ENCODE results near the gene JAM2.

The JAM2 gene

GRCh38 chr21:25717491-25718147 lies 78.6 kb downstream of the JAM2 start:
- TF ChIP-seq NFIC (IDR thresholded peaks at IDR 0.05) (peak; percentile 34; the same call in 1 of the 2 replicates), YY1 (IDR thresholded peaks at IDR 0.05; ENCODE audit: low read depth) (no peak)

- TF ChIP-seq EGR1 (IDR thresholded peaks at IDR 0.05) (no peak), CEBPB (IDR thresholded peaks at IDR 0.05) (no peak), RAD21 (IDR thresholded peaks at IDR 0.05; ENCODE audit: low read depth) (no peak), TEAD4 (IDR thresholded peaks at IDR 0.05) (no peak), CREB1 (IDR thresholded peaks at IDR 0.05; ENCODE audit: low read depth) (no peak), REST (IDR thresholded peaks at IDR 0.05; ENCODE audit: low read depth) (no peak)
Measured at GRCh38 chr21:25721987-25722386, 82.9 kb downstream of the JAM2 start.

- TF ChIP-seq EP300 (IDR thresholded peaks at IDR 0.05; ENCODE audit: borderline replicate concordance) = no peak
Measured at GRCh38 chr21:25722631-25723030, 83.6 kb downstream of the JAM2 start.

GRCh38 chr21:25732091-25732760 lies 93.2 kb downstream of the JAM2 start:
- TF ChIP-seq FOXM1 (IDR thresholded peaks at IDR 0.05; ENCODE audit: borderline replicate concordance, low read depth) (no peak), TCF12 (IDR thresholded peaks at IDR 0.05; ENCODE audit: low read depth) (no peak), EGR1 (IDR thresholded peaks at IDR 0.05) (no peak), TEAD4 (IDR thresholded peaks at IDR 0.05) (no peak)

- TF ChIP-seq TCF12 (IDR thresholded peaks at IDR 0.05; ENCODE audit: low read depth) = no peak
- no peak for TF ChIP-seq FOXM1 (IDR thresholded peaks at IDR 0.05; ENCODE audit: borderline replicate concordance, low read depth)
- TF ChIP-seq NFIC (IDR thresholded peaks at IDR 0.05) = no peak
- no peak for TF ChIP-seq RAD21 (IDR thresholded peaks at IDR 0.05; ENCODE audit: low read depth)
Measured at GRCh38 chr21:25733859-25734653, 95.0 kb downstream of the JAM2 start.

- TF ChIP-seq TAF1 (IDR thresholded peaks at IDR 0.05; ENCODE audit: low read depth) (peak; percentile 80; the same call in 1 of the 2 replicates), FOXM1 (IDR thresholded peaks at IDR 0.05; ENCODE audit: borderline replicate concordance, low read depth) (no peak)
Measured at GRCh38 chr21:25734654-25734903, 95.5 kb downstream of the JAM2 start.

GRCh38 chr21:25734904-25735645 lies 96.0 kb downstream of the JAM2 start, which contains the start of the genes ATP5PF and GABPA:
ATP5PF (minus strand) TSS chr21:25734904; CDS start chr21:25729794, 5,110 bp downstream.
GABPA (plus strand) TSS chr21:25734972; CDS start chr21:25741599, 6,627 bp downstream.
- TF ChIP-seq CREB1 (IDR thresholded peaks at IDR 0.05; ENCODE audit: low read depth) = no peak; the same call in 1 of the 2 replicates
- TF ChIP-seq TAF1 (IDR thresholded peaks at IDR 0.05; ENCODE audit: low read depth) = peak; percentile 6
- peak; percentile 28; the same call in 1 of the 2 replicates for TF ChIP-seq USF1 (IDR thresholded peaks at IDR 0.05)
- peak; percentile 93 for TF ChIP-seq YY1 (IDR thresholded peaks at IDR 0.05; ENCODE audit: low read depth)
- TF ChIP-seq MAX (IDR thresholded peaks at IDR 0.05) = peak; percentile 26; the same call in 1 of the 2 replicates
- TF ChIP-seq ZBTB7A (IDR thresholded peaks at IDR 0.05; ENCODE audit: low read depth) = no peak; the same call in none of the 2 replicates
- TF ChIP-seq EP300 (IDR thresholded peaks at IDR 0.05; ENCODE audit: borderline replicate concordance) = no peak; the same call in 1 of the 2 replicates
- TF ChIP-seq NFIC (IDR thresholded peaks at IDR 0.05) = 0 out of 2 replicates have a peak, but pooled peaks have one; percentile 10
- TF ChIP-seq EGR1 (IDR thresholded peaks at IDR 0.05) = peak; percentile 73
- TF ChIP-seq TCF12 (IDR thresholded peaks at IDR 0.05; ENCODE audit: low read depth) = 0 out of 2 replicates have a peak, but pooled peaks have one; percentile 13
- no peak for TF ChIP-seq RAD21 (IDR thresholded peaks at IDR 0.05; ENCODE audit: low read depth)
- no peak for TF ChIP-seq CEBPB (IDR thresholded peaks at IDR 0.05)
- TF ChIP-seq REST (IDR thresholded peaks at IDR 0.05; ENCODE audit: low read depth) = no peak
- no peak for TF ChIP-seq TEAD4 (IDR thresholded peaks at IDR 0.05)
- TF ChIP-seq FOXM1 (IDR thresholded peaks at IDR 0.05; ENCODE audit: borderline replicate concordance, low read depth) = peak; percentile 39; the same call in 1 of the 2 replicates

Measured in Ishikawa (cell line).